Smooth muscle cell (in vitro differentiated cells): Measurements from ENCODE around the gene B4GALT7. TPM values are rescaled to one million over a fixed set of nuclear protein-coding genes. Genes with fewer than 3 reads are reported as not detected.

Source experiments
- DNase-seq: peaks from one replicate; lab custom pipeline; 2025; ENCODE audit not compliant: unreplicated experiment; lab: John Stamatoyannopoulos, UW
- H2AFZ ChIP-seq: fragments of 200-600 bp; sonication (generic); 2 replicates; pipeline ENCODE4 v1.6.0; 2016; ENCODE audit warnings: antibody characterized with exemption, low read depth, mild to moderate bottlenecking
- H3F3A ChIP-seq: fragments of 200-600 bp; sonication (generic); 2 replicates; pipeline ENCODE4 v1.6.0; 2017; ENCODE audit warnings: antibody characterized with exemption, low read depth
- H3K27ac ChIP-seq: fragments of 200-600 bp; sonication (generic); 2 replicates; pipeline ENCODE4 v1.5.1; 2016; ENCODE audit warnings: low read depth, mild to moderate bottlenecking
- H3K27me3 ChIP-seq: fragments of 200-600 bp; sonication (generic); 2 replicates; pipeline ENCODE4 v1.6.1; 2016; ENCODE audit warnings: low read depth, mild to moderate bottlenecking
- H3K36me3 ChIP-seq: fragments of 200-600 bp; sonication (generic); 2 replicates; pipeline ENCODE4 v1.5.1; 2016; ENCODE audit warnings: low read depth
- H3K4me1 ChIP-seq: fragments of 200-600 bp; sonication (generic); 2 replicates; pipeline ENCODE4 v1.5.1; 2016; ENCODE audit warnings: low read depth
- H3K4me2 ChIP-seq: fragments of 200-600 bp; sonication (generic); 2 replicates; pipeline ENCODE4 v1.6.0; 2016; ENCODE audit warnings: mild to moderate bottlenecking
- H3K4me3 ChIP-seq: fragments of 200-600 bp; sonication (generic); 2 replicates; pipeline ENCODE4 v1.5.1; 2016; ENCODE audit warnings: mild to moderate bottlenecking
- H3K79me2 ChIP-seq: fragments of 200-600 bp; sonication (generic); 2 replicates; pipeline ENCODE4 v1.6.0; 2016; ENCODE audit warnings: low read depth, mild to moderate bottlenecking
- H3K9ac ChIP-seq: fragments of 200-600 bp; sonication (generic); 2 replicates; pipeline ENCODE4 v1.6.0; 2016; ENCODE audit warnings: low read depth
- H3K9me3 ChIP-seq: fragments of 200-600 bp; sonication (generic); replicated peaks from 2 replicates; pipeline ENCODE4 v1.5.1; 2016; ENCODE audit warnings: low read depth
- H4K20me1 ChIP-seq: fragments of 200-600 bp; sonication (generic); 2 replicates; pipeline ENCODE4 v1.6.0; 2016; ENCODE audit warnings: low read depth
- WGBS: methylation state at CpG from one replicate; pipeline ENCODE4 v1.1.7; 2016; ENCODE audit warnings: low lambda C conversion rate; 5-methylcytosine and 5-hydroxymethylcytosine counted together
- polyA plus RNA-seq: library from polyadenylated mRNA; unstranded; fragments of >200 nt; fragmentation: Nextera tagmentation; extraction: Ambion mirVana; gene quantifications from 2 replicates; pipeline ENCODE4 v1.2.1, GENCODE V29; 2016
- total RNA-seq: library from RNA; depleted of rRNA; stranded (reverse); fragments of >200 nt; gene quantifications from 2 replicates; pipeline ENCODE4 v1.2.3, GENCODE V29; 2014
- TF ChIP-seq, protein P1 (sequence below): fragments of 200-600 bp; sonication (generic); IDR thresholded peaks from 2 replicates; pipeline ENCODE4 v1.5.1; 2017; ENCODE audit warnings: borderline replicate concordance, mild to moderate bottlenecking, antibody characterized with exemption; ENCODE audit not compliant: insufficient read depth, poor library complexity, severe bottlenecking

Gene B4GALT7
- total and polyA plus RNA-seq, 2 experiments from 2014 or later = 34.6 to 72.8 TPM

DNA sequence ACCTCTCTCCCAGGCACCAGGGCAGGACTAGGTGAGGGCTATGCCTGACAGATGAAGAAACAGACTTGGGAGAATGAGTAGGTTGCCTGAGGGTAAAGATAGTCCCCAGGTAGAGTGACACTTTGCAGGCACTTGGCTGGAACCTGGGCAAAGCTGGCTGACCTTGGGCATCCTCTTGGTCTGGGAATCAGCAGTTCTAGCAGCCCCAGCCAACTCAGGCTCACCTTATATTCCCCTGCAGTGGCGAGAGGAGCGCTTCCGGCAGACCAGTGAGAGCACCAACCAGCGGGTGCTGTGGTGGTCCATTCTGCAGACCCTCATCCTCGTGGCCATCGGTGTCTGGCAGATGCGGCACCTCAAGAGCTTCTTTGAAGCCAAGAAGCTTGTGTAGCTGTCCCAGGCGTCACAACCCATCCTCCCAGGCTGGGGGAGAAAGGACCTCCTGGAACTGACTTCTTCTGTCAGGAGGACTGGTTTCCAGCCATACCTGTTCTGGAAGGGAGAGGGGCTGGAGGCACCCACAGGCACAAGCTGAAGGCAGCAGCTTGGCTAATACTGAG, 4.8 kb upstream of the B4GALT7 start:
- WGBS = 96% methylated on average over 8 of the region's 8 CpGs

GRCh38 chr5:177595991-177596774, 3.7 kb upstream of the B4GALT7 start:
- H3K36me3 ChIP-seq = no peaks in the 10 kb centered on the region
- peaks cover under 1% of the 10 kb centered on the region for H3K27me3 ChIP-seq
- no peak overlapping the region for H3K9ac ChIP-seq
- H4K20me1 ChIP-seq = peaks cover 29% of the 10 kb centered on the region
- TF ChIP-seq, protein P1, sequence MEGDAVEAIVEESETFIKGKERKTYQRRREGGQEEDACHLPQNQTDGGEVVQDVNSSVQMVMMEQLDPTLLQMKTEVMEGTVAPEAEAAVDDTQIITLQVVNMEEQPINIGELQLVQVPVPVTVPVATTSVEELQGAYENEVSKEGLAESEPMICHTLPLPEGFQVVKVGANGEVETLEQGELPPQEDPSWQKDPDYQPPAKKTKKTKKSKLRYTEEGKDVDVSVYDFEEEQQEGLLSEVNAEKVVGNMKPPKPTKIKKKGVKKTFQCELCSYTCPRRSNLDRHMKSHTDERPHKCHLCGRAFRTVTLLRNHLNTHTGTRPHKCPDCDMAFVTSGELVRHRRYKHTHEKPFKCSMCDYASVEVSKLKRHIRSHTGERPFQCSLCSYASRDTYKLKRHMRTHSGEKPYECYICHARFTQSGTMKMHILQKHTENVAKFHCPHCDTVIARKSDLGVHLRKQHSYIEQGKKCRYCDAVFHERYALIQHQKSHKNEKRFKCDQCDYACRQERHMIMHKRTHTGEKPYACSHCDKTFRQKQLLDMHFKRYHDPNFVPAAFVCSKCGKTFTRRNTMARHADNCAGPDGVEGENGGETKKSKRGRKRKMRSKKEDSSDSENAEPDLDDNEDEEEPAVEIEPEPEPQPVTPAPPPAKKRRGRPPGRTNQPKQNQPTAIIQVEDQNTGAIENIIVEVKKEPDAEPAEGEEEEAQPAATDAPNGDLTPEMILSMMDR = no peak
- no peak overlapping the region for H3K4me2 ChIP-seq
- H3K4me1 ChIP-seq = peaks cover 4% of the 10 kb centered on the region
- peaks cover 21% of the 10 kb centered on the region for H3K79me2 ChIP-seq
- no peak for DNase-seq
- no peak overlapping the region for H3K27ac ChIP-seq
- peaks cover 31% of the 10 kb centered on the region for H3F3A ChIP-seq
- WGBS = 100% methylated on average over 2 of the region's 2 CpGs
- H3K9me3 ChIP-seq = no peaks in the 10 kb centered on the region
- no peak overlapping the region for H3K4me3 ChIP-seq
- no peak overlapping the region for H2AFZ ChIP-seq

More for the DNA sequence above, 4.8 kb upstream of the B4GALT7 start:
- H3K9me3 ChIP-seq = no peaks in the 10 kb centered on the region
- no peak overlapping the region for H3K4me2 ChIP-seq
- no peak for DNase-seq
- H3K36me3 ChIP-seq = no peaks in the 10 kb centered on the region
- H3K9ac ChIP-seq = no peak overlapping the region
- H3F3A ChIP-seq = peaks cover 31% of the 10 kb centered on the region
- H3K4me1 ChIP-seq = no peaks in the 10 kb centered on the region
- H2AFZ ChIP-seq = no peak overlapping the region
- no peak overlapping the region for H3K27ac ChIP-seq
- no peak overlapping the region for H3K4me3 ChIP-seq
- peaks cover 9% of the 10 kb centered on the region for H3K27me3 ChIP-seq
- TF ChIP-seq, protein P1 = no peak
- H4K20me1 ChIP-seq = peaks cover 29% of the 10 kb centered on the region
- peaks cover 17% of the 10 kb centered on the region for H3K79me2 ChIP-seq

- H3K36me3 ChIP-seq = no peaks in the 10 kb centered on the region
- H3K27me3 ChIP-seq = no peaks in the 10 kb centered on the region
- H3K79me2 ChIP-seq = peaks cover 28% of the 10 kb centered on the region
- no peak overlapping the region for H3K9ac ChIP-seq
- peaks cover 29% of the 10 kb centered on the region for H4K20me1 ChIP-seq
- H3K9me3 ChIP-seq = no peaks in the 10 kb centered on the region
- WGBS = 100% methylated on average over 2 of the region's 2 CpGs
- no peak overlapping the region for H2AFZ ChIP-seq
- no peak overlapping the region for H3K4me3 ChIP-seq
- H3K4me2 ChIP-seq = no peak overlapping the region
- TF ChIP-seq, protein P1 = no peak
- H3F3A ChIP-seq = peaks cover 31% of the 10 kb centered on the region
- no peak overlapping the region for H3K27ac ChIP-seq
- DNase-seq = no peak
- peaks cover 4% of the 10 kb centered on the region for H3K4me1 ChIP-seq
These were observed 3.1 kb upstream of the B4GALT7 start for GRCh38 chr5:177596775-177597238.
